ENCODE measurements around the gene DYSF. TPM values are rescaled to one million over a fixed set of nuclear protein-coding genes. Genes with fewer than 3 reads are reported as not detected.

Gene DYSF
- total RNA-seq, 4 donors from 2014 or later: 2.6 to 20.7 (median 12.7) TPM

- no peak for TF ChIP-seq POLR2A (IDR thresholded peaks at IDR 0.05)
- TF ChIP-seq, protein P1, sequence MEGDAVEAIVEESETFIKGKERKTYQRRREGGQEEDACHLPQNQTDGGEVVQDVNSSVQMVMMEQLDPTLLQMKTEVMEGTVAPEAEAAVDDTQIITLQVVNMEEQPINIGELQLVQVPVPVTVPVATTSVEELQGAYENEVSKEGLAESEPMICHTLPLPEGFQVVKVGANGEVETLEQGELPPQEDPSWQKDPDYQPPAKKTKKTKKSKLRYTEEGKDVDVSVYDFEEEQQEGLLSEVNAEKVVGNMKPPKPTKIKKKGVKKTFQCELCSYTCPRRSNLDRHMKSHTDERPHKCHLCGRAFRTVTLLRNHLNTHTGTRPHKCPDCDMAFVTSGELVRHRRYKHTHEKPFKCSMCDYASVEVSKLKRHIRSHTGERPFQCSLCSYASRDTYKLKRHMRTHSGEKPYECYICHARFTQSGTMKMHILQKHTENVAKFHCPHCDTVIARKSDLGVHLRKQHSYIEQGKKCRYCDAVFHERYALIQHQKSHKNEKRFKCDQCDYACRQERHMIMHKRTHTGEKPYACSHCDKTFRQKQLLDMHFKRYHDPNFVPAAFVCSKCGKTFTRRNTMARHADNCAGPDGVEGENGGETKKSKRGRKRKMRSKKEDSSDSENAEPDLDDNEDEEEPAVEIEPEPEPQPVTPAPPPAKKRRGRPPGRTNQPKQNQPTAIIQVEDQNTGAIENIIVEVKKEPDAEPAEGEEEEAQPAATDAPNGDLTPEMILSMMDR (IDR thresholded peaks at IDR 0.05): no peak
- no peaks in the 10 kb centered on the region for H3K9me3 ChIP-seq
- H3K27ac ChIP-seq: no peak overlapping the region
- no peaks in the 10 kb centered on the region for H3K36me3 ChIP-seq
- no peak overlapping the region for H3K4me3 ChIP-seq
- intact Hi-C loops (cut with DNase I; ENCODE audit: low total_unique reads): no loop called here
- H3K27me3 ChIP-seq: no peaks in the 10 kb centered on the region
- DNase-seq: no peak
- no peaks in the 10 kb centered on the region for H3K4me1 ChIP-seq
Measured at GRCh38 chr2:71696381-71696780, 243.0 kb downstream of the DYSF start.

DNA sequence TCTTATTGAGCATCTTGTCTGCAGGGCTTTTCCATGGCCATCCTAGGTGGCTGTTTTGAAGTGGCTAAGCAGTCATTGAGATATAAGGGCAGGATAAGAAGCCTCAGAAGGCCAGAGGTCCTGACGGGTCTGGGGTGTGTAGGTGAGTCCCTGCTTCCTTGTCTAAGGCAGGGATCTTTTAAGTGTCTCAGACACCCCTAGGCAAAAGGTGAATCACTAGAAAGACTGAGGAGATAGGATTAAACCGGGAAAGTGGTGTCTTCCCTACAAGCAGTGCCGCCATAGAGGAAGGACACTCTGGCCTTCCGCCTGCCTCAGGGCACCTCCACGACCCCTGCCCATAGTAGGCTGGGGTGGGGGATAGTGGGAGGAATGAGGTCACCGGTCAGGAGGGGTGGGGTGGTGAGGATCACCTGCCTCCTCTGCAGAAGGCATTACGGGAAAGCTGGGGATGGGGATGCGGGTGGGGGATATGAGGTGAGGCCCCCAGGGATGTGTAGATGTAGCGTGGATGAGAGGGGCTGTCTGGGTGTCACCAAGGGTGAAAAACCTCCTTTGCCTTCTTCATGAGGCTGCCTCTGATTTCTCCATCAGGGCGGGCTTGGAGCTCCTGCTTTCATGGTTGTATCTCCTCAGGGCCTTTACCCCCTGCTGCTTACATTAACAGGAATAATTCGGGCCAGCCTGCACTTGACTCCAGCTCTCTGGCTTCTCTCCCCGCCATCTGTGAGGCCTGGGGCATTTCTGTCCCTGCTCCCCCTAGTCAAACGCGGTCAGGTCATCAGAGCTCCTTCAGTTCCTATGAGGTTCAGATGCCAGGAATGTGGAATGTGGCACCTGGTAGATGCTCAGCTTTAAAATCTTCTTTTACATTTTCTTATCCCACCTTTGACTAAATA, 244.0 kb downstream of the DYSF start:
- Histone ChIP-seq H3K9me3 (no peaks in the 10 kb centered on the region), H3K27me3 (no peaks in the 10 kb centered on the region), H3K27ac (no peak overlapping the region), H3K36me3 (no peaks in the 10 kb centered on the region), H3K4me1 (no peaks in the 10 kb centered on the region), H3K4me3 (no peak overlapping the region)
- TF ChIP-seq POLR2A (IDR thresholded peaks at IDR 0.05): no peak
- TF ChIP-seq, protein P1 (IDR thresholded peaks at IDR 0.05): no peak
- intact Hi-C loops (cut with DNase I; ENCODE audit: low total_unique reads): no loop called here
- no peak for DNase-seq

- no peak overlapping the region for H3K27ac ChIP-seq
- TF ChIP-seq POLR2A (IDR thresholded peaks at IDR 0.05): no peak
- TF ChIP-seq, protein P1 (IDR thresholded peaks at IDR 0.05): no peak
- intact Hi-C loops (cut with DNase I; ENCODE audit: low total_unique reads): no loop called here
Measured at GRCh38 chr2:71699428-71699827, 246.1 kb downstream of the DYSF start.

DNA sequence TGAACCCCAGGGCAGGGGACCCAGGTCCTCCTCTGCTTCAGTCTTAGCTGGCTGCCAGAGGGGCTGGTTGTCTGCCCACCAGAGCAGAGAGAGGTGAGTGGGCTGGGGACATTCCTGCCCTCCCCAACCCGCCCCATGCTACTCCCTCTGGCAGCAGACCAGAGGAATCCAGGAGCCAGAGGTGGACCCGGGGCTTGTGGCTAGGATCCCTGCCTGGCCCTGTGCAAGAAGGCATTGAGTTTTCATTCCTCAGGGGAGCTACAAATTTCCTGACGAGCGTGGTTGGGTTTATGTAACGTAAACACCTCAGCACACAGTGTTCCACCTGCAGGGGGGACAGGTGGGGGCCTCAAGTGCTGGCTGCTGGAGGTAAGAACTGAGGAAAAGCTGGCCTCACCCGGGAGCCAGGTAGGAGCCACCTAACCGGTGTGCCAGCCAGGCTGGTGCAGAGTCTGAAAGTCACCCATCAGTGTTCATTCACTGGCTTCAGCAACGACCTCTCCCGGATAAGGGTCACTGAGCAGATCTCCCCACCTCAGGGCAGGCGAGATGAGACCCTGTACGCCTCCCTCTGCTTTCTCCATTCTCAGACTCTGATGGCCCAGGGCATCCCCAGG, 246.8 kb downstream of the DYSF start:
- no peak overlapping the region for H3K4me3 ChIP-seq

More at GRCh38 chr2:71699428-71699827, 246.1 kb downstream of the DYSF start:
- no peak overlapping the region for H3K4me3 ChIP-seq
- H3K4me1 ChIP-seq: no peaks in the 10 kb centered on the region
- no peaks in the 10 kb centered on the region for H3K27me3 ChIP-seq
- H3K36me3 ChIP-seq: no peaks in the 10 kb centered on the region
- no peaks in the 10 kb centered on the region for H3K9me3 ChIP-seq
- no peak for DNase-seq

More for the DNA sequence above, 246.8 kb downstream of the DYSF start:
- intact Hi-C loops (cut with DNase I; ENCODE audit: low total_unique reads): no loop called here
- TF ChIP-seq, protein P1 (IDR thresholded peaks at IDR 0.05): no peak
- no peak for TF ChIP-seq POLR2A (IDR thresholded peaks at IDR 0.05)
- Histone ChIP-seq H3K4me1 (no peaks in the 10 kb centered on the region), H3K9me3 (no peaks in the 10 kb centered on the region), H3K36me3 (no peaks in the 10 kb centered on the region), H3K27ac (no peak overlapping the region), H3K27me3 (no peaks in the 10 kb centered on the region)
- no peak for DNase-seq
